SK-N-SH treated with all-trans-retinoic acid at 6 μM for 48 hours (cell line): ENCODE results near the gene CALML6.

Experiments used
- ATAC-seq: fragments of 200-7000 bp; cut with Tn5 transposase; 3 replicates; pipeline ENCODE4 v1.9.1; 2020; ENCODE audit warnings: mild to moderate bottlenecking, moderate library complexity
- ARNTL ChIP-seq: fragments of 450-650 bp; formaldehyde crosslinking; IDR thresholded peaks from 2 replicates; pipeline ENCODE4 v1.5.0; 2020; ENCODE audit warnings: low read depth, mild to moderate bottlenecking, moderate library complexity, borderline replicate concordance
- BACH2 ChIP-seq: fragments of 250-450 bp; sonication (Bioruptor Pico); IDR thresholded peaks from 2 replicates; pipeline ENCODE4 v1.9.0; 2021; ENCODE audit warnings: mild to moderate bottlenecking, borderline replicate concordance
- CSDC2 ChIP-seq: fragments of 250-450 bp; sonication (Bioruptor Pico); IDR thresholded peaks from 2 replicates; pipeline ENCODE4 v1.5.0; 2020; ENCODE audit warnings: mild to moderate bottlenecking, moderate library complexity
- ESRRG ChIP-seq: fragments of 250-450 bp; sonication (Bioruptor Pico); IDR thresholded peaks from 2 replicates; pipeline ENCODE4 v1.6.1; 2021; ENCODE audit warnings: mild to moderate bottlenecking
- GLIS3 ChIP-seq: fragments of 250-450 bp; sonication (Bioruptor Pico); IDR thresholded peaks from 2 replicates; pipeline ENCODE4 v1.5.0; 2020; ENCODE audit warnings: mild to moderate bottlenecking, moderate library complexity
- ISL1 ChIP-seq: fragments of 250-450 bp; sonication (Bioruptor Pico); IDR thresholded peaks from 2 replicates; pipeline ENCODE4 v2.1.2; 2022; ENCODE audit warnings: mild to moderate bottlenecking, moderate library complexity
- OSR1 ChIP-seq: fragments of 250-450 bp; sonication (Bioruptor Pico); IDR thresholded peaks from 2 replicates; pipeline ENCODE4 v1.8.0; 2022; ENCODE audit warnings: moderate library complexity, mild to moderate bottlenecking, inconsistent platforms
- PATZ1 ChIP-seq: fragments of 250-450 bp; sonication (Bioruptor Pico); IDR thresholded peaks from 2 replicates; pipeline ENCODE4 v1.8.0; 2020; ENCODE audit warnings: mild to moderate bottlenecking, moderate library complexity, borderline replicate concordance
- POU6F1 ChIP-seq: fragments of 250-450 bp; sonication (Bioruptor Pico); IDR thresholded peaks from 2 replicates; pipeline ENCODE4 v1.8.0; 2021; ENCODE audit warnings: low read depth, mild to moderate bottlenecking, moderate library complexity, borderline replicate concordance
- PPARA ChIP-seq: fragments of 250-450 bp; sonication (Bioruptor Pico); IDR thresholded peaks from 2 replicates; pipeline ENCODE4 v1.5.0; 2020; ENCODE audit warnings: mild to moderate bottlenecking, borderline replicate concordance
- RARB ChIP-seq: fragments of 250-450 bp; sonication (Bioruptor Pico); IDR thresholded peaks from 2 replicates; pipeline ENCODE4 v1.8.0; 2021; ENCODE audit warnings: mild to moderate bottlenecking, moderate library complexity
- SNAI2 ChIP-seq: fragments of 250-450 bp; sonication (Bioruptor Pico); IDR thresholded peaks from 2 replicates; pipeline ENCODE4 v1.5.0; 2020; ENCODE audit warnings: mild to moderate bottlenecking, moderate library complexity
- TCF4 ChIP-seq: fragments of 250-450 bp; sonication (Bioruptor Pico); IDR thresholded peaks from 2 replicates; pipeline ENCODE4 v1.8.0; 2021; ENCODE audit warnings: mild to moderate bottlenecking, moderate library complexity, borderline replicate concordance
- TOX ChIP-seq: fragments of 250-450 bp; sonication (Bioruptor Pico); IDR thresholded peaks from 2 replicates; pipeline ENCODE4 v1.8.0; 2021; ENCODE audit warnings: mild to moderate bottlenecking, moderate library complexity, borderline replicate concordance
- TSHZ2 ChIP-seq: fragments of 250-450 bp; sonication (Bioruptor Pico); IDR thresholded peaks from 2 replicates; pipeline ENCODE4 v1.5.0; 2020; ENCODE audit warnings: mild to moderate bottlenecking, moderate library complexity
- ZC3H10 ChIP-seq: fragments of 250-450 bp; sonication (Bioruptor Pico); IDR thresholded peaks from 2 replicates; pipeline ENCODE4 v1.5.1; 2021; ENCODE audit warnings: mild to moderate bottlenecking, moderate library complexity
- ZFP3 ChIP-seq: fragments of 250-450 bp; sonication (Bioruptor Pico); IDR thresholded peaks from 2 replicates; pipeline ENCODE4 v1.5.0; 2020; ENCODE audit warnings: mild to moderate bottlenecking, moderate library complexity
- ZFP30 ChIP-seq: fragments of 450-650 bp; formaldehyde crosslinking; IDR thresholded peaks from 2 replicates; pipeline ENCODE4 v1.5.0; 2022; ENCODE audit warnings: mild to moderate bottlenecking, moderate library complexity
- ZNF70 ChIP-seq: fragments of 450-650 bp; formaldehyde crosslinking; IDR thresholded peaks from 2 replicates; pipeline ENCODE4 v1.5.0; 2020; ENCODE audit warnings: mild to moderate bottlenecking, moderate library complexity
- ZNF8 ChIP-seq: fragments of 450-650 bp; formaldehyde crosslinking; IDR thresholded peaks from 2 replicates; pipeline ENCODE4 v1.5.0; 2020; ENCODE audit warnings: mild to moderate bottlenecking, moderate library complexity

The CALML6 gene

GRCh38 chr1:1954015-1954414 lies 39.0 kb downstream of the CALML6 start:
- ATAC-seq: no peak
- no peak for TF ChIP-seq BACH2 (CRISPR knock-in tag)

- ATAC-seq: no peak; the same call in 2 of the 3 replicates
- no peak for TF ChIP-seq PATZ1 (CRISPR knock-in tag)
- TF ChIP-seq ESRRG (CRISPR knock-in tag): no peak
- no peak for TF ChIP-seq ARNTL (CRISPR knock-in tag)
- no peak for TF ChIP-seq GLIS3 (CRISPR knock-in tag)
- no peak for TF ChIP-seq SNAI2 (CRISPR knock-in tag)
- TF ChIP-seq ZFP3 (CRISPR knock-in tag): no peak
- no peak for TF ChIP-seq POU6F1 (CRISPR knock-in tag)
- no peak for TF ChIP-seq TSHZ2 (CRISPR knock-in tag)
- TF ChIP-seq CSDC2 (CRISPR knock-in tag): no peak
- no peak for TF ChIP-seq ISL1 (CRISPR knock-in tag)
- TF ChIP-seq ZC3H10 (CRISPR knock-in tag): no peak
- no peak for TF ChIP-seq ZFP30 (CRISPR knock-in tag)
- no peak for TF ChIP-seq TCF4 (CRISPR knock-in tag)
- no peak for TF ChIP-seq ZNF8 (CRISPR knock-in tag)
- TF ChIP-seq PPARA (CRISPR knock-in tag): no peak
- TF ChIP-seq BACH2 (CRISPR knock-in tag): no peak
- TF ChIP-seq RARB: no peak
- TF ChIP-seq, all 23 proteins: peak for 0
These were observed 39.9 kb downstream of the CALML6 start for GRCh38 chr1:1954831-1955441.

- ATAC-seq: no peak
- TF ChIP-seq POU6F1 (CRISPR knock-in tag): no peak
- TF ChIP-seq ESRRG (CRISPR knock-in tag): no peak
- no peak for TF ChIP-seq ISL1 (CRISPR knock-in tag)
- no peak for TF ChIP-seq ZNF70 (CRISPR knock-in tag)
- no peak for TF ChIP-seq TOX
- TF ChIP-seq CSDC2 (CRISPR knock-in tag): no peak
- no peak for TF ChIP-seq SNAI2 (CRISPR knock-in tag)
- TF ChIP-seq, all 23 proteins: peak for 0
These were observed 40.6 kb downstream of the CALML6 start for GRCh38 chr1:1955621-1956094.

- TF ChIP-seq ZFP3 (CRISPR knock-in tag) (no peak), ZNF8 (CRISPR knock-in tag) (no peak), PPARA (CRISPR knock-in tag) (no peak), SNAI2 (CRISPR knock-in tag) (no peak), BACH2 (CRISPR knock-in tag) (no peak), CSDC2 (CRISPR knock-in tag) (no peak), TOX (no peak), ZNF70 (CRISPR knock-in tag) (no peak), GLIS3 (CRISPR knock-in tag) (no peak), POU6F1 (CRISPR knock-in tag) (no peak), TSHZ2 (CRISPR knock-in tag) (no peak), ISL1 (CRISPR knock-in tag) (no peak), RARB (no peak), OSR1 (CRISPR knock-in tag) (no peak)
These were observed 41.0 kb downstream of the CALML6 start for GRCh38 chr1:1956101-1956500.

More at GRCh38 chr1:1956101-1956500, 41.0 kb downstream of the CALML6 start:
- no peak for ATAC-seq
